NOMO-1 treated with DMSO at 0.1 percent for 48 hours (cell line): ENCODE data around the gene TCERG1.
A peak's percentile ranks its signal among the peaks of the same experiment; 100 is the strongest.
"Not testable (repeated sequence)": the region's sequence is repeated elsewhere in the genome, so short reads cannot be mapped to it uniquely, and the experiment has no call there.

Experiments
- DNase-seq: peaks from one replicate; lab custom pipeline; 2025; ENCODE audit not compliant: unreplicated experiment; lab: John Stamatoyannopoulos, UW

The TCERG1 gene

GRCh38 chr5:146519554-146519953 is 72.4 kb downstream of the TCERG1 start:
- no peak for DNase-seq

DNA sequence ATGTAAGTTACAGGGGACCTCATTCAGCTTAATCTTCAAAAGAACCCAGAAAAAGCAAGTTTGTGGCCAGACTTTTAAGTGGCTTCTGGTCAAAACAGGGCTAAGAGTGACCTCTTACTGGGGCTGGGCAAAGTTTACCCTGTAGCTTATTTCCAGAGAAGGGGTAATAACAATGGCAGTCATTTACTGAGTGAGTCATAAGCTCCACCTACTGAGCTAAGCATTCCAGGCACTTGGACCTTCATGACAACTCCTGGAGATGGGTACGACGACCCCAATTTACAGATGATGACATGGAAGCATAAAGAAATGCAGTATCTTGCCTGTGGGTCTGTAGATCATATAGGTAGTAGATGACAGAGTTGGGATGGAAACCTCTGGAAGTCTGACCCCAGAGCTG is 73.6 kb downstream of the TCERG1 start:
- no peak for DNase-seq

DNA sequence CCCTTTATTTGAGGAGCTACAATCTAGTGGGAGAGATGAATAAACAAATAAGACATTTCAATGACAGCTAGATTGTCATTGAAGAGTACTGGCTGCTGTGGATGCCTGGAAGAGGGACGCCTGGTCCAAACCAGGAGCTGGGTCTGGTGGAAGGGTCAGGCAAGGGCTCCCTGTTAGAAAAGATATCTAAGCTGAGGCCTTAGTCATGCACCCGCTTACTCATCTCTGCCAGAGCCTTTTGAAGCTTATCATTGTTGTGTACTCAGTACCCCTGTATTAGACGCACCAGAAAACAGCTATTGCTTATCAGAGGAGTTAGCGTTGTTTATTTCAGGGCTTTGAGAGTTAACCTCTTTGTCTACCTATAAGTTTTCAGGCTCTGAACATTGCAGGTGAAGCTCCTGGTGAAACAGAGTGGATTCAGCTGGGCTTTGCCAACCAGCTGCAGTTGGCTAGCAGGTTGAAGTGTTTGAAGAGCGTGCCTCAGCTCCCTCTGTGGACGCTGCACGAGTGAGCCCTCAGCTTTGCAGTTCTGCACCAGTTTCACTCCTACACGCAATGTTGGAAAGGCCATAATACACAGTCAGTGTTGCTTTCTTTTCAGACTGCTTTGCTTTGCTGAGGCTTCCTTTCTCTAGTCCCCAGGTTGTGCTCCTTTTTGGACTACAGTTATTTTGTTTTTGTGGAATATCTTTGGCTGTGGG is 74.4 kb downstream of the TCERG1 start:
- DNase-seq: no peak

GRCh38 chr5:146523698-146524097 is 76.6 kb downstream of the TCERG1 start:
- DNase-seq: no peak

GRCh38 chr5:146527785-146528184 is 80.7 kb downstream of the TCERG1 start:
- DNase-seq: no peak

- DNase-seq: no peak
These were observed 81.1 kb downstream of the TCERG1 start for GRCh38 chr5:146528236-146528635.

DNA sequence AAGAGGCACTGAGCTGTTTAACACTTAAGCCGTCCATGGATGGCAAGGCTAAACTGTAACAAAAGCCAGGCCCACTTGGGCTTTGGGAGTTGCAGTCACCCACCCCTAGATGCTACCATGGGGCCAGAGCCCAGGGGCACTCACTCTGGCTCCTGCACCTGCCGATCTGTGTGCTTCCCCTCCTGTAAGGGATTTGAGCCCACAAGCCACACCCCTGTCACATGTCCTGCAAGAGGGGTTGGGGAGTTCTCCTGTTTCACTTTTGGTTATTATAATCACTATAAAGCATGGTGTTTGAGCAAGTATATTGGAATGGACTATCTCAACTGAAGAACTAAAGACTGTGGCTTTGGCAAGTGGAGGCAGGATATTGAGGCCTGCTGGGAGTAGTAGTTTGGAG is 82.9 kb downstream of the TCERG1 start:
- peak; percentile 4 for DNase-seq

GRCh38 chr5:146533260-146533857 is 86.2 kb downstream of the TCERG1 start:
- DNase-seq: peak; percentile 60

GRCh38 chr5:146533882-146534281 is 86.7 kb downstream of the TCERG1 start:
- DNase-seq: no peak

GRCh38 chr5:146538432-146538831 is 91.3 kb downstream of the TCERG1 start:
- DNase-seq: no peak

- DNase-seq: no peak
These were observed 92.8 kb downstream of the TCERG1 start for GRCh38 chr5:146539973-146540372.

GRCh38 chr5:146540414-146540813 is 93.3 kb downstream of the TCERG1 start:
- DNase-seq: no peak

DNA sequence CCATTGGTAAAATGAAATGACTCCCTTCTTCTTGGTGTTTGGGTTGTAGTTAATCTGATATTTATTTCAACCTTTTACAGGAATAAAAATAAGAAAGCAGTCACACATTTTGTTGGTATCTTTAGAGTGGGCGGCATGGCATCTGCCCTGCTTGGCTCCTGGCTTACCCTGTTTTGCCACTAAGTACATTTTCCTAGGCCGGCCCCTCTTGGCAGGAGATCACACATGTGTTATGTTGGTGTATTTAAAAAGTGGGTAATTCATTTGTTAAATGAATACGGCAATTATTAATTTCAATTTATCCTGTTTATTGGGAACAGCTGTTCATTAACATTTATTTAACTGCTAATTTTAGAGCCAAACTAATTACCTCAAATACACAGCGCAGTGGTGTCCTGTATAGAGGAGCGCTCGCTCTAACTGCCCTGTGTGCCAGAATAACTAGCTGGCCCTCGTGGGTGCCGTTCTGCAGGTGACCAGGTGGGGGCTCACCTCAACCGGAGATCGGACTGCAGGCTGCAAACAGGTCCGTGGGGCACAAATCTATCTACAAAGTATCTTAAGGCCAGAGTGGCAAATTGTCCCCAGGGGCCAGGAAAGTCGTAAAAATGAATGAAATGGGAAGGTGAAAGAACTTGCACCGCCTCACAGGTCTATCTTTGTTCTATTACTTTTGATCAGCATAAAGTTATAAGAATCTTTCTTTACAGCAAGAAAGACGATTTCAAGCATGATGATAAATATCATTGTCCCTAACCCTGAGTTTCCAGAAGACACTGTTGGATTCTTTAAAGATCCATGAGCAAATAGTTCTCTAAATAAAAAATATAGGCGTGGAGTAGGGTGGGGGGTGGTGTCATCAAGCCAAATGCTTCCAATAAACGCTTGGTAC is 95.1 kb downstream of the TCERG1 start:
- DNase-seq: peak; percentile 43

DNA sequence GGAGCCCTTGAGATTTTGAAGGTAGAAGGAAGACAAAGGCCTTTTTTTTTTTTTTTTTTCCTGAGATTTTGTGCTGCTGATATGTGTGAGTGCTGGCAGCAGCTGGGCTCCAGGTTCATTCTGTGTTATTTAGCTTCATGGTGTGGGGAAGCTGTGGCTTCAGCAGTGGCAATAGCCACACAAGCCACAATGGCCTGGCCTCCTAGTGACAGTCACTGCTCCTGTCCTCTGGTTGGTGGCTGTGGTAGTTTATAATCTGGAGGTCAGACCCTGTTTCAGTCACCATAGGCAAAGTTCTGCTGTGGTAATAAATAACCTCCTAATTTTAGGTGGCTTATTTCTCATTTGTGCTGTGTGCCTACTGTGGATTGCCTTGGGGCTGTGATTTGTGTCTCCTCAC is 97.1 kb downstream of the TCERG1 start:
- no peak for DNase-seq

GRCh38 chr5:146548781-146549449 is 101.8 kb downstream of the TCERG1 start:
- DNase-seq: no peak

DNA sequence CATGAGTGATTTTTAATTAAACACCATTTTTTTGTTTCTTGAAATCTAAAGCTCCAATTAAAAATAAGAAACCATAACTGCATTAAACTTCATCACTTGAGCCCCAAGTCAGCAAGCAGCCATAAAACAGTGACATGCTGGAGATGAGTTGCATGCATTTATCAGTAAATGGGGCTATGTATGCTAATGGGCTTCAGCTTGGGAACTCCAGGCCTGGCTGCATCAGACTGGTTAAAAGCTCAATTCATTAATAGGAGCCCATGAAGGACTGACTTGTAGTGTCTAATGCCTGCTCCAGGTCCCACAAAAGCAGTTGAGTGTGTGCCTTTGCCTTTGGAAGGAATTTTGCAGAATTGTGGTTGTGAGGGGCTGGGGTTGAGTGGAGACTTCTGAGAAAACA is 102.5 kb downstream of the TCERG1 start:
- DNase-seq: no peak

- DNase-seq: no peak
These were observed 106.3 kb downstream of the TCERG1 start for GRCh38 chr5:146553446-146553845.

DNA sequence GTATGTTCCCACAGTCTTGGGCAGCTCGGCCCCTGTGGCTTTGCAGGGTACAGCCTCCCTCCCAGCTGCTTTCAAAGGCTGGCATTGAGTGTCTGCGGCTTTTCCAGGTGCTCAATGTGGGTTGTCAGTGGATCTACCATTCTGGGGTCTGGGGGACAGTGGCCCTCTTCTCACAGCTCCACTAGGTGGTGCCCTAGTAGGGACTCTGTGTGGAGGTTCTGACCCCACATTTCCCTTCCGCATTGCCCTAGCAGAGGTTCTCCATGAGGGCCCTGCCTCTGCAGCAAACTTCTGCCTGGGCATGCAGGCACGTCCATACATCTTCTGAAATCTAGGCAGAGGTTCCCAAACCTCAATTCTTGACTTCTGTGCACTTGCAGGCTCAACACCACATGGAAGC is 109.8 kb downstream of the TCERG1 start:
- DNase-seq: not testable (repeated sequence)

- no peak for DNase-seq
These were observed 113.2 kb downstream of the TCERG1 start for GRCh38 chr5:146560205-146560812.
